ENCODE results near the gene SMARCC2. TPM values are rescaled to one million over a fixed set of nuclear protein-coding genes. Genes with fewer than 3 reads are reported as not detected.

SMARCC2 gene
- total and polyA plus RNA-seq, 9 of the 15 experiments (the other 6 are each of a cell fraction or from before 2014, with no cell fraction given), result 11.9 to 86.0 (median 36.6) TPM

DNA sequence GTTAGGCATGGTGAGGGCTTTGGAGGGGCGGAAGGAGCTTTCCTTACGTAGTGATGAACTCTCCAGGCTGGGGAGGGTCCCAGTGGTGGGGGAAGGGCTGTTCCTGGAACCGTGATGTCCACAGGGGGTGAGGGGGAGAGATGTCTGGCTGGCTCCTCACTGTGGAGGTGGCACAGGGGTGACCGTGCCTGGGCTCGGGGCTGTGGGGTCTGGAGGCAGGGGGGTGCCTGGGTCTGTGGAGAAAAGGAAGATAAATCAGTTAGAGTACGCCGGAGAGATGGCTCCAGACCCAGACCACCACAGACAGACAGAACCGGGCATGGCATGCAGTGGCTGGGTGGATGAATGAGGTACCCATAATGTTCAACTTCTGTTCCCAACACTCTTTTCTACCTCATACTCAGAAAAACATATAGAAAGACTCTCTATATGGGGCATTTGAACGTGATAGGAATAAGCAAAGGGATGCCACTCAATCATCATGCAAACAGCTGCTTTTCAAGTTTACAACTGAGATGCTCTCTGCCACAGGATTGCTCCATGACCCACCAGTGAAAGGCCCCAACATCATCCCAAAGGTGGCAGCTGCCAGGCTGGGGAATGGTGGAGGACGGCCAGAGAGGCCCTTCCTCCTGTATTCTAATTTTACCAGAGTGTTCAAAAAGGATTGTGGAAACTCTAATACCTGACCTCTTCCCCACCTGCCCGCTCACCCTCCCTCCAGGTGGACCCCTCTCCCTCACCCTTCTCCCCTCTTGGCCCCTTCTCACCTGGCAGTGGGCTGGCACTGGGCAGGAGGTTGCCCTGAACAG is 25.5 kb downstream of the SMARCC2 start (continued):
- TF ChIP-seq POLR2G (IDR thresholded peaks at IDR 0.05; ENCODE audit: low read depth, low read length), result 0 out of 2 replicates have a peak, but pooled peaks have one; percentile 22
- TF ChIP-seq SP1 (CRISPR knock-in tag; IDR thresholded peaks at IDR 0.05), result peak; percentile 32
- TF ChIP-seq ELF4 (CRISPR knock-in tag; IDR thresholded peaks at IDR 0.05), result 0 out of 2 replicates have a peak, but pooled peaks have one; percentile 5
- no peak for TF ChIP-seq SRSF1 (IDR thresholded peaks at IDR 0.05; ENCODE audit: low read depth, low read length)
- TF ChIP-seq, protein P1, sequence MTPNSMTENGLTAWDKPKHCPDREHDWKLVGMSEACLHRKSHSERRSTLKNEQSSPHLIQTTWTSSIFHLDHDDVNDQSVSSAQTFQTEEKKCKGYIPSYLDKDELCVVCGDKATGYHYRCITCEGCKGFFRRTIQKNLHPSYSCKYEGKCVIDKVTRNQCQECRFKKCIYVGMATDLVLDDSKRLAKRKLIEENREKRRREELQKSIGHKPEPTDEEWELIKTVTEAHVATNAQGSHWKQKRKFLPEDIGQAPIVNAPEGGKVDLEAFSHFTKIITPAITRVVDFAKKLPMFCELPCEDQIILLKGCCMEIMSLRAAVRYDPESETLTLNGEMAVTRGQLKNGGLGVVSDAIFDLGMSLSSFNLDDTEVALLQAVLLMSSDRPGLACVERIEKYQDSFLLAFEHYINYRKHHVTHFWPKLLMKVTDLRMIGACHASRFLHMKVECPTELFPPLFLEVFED (CRISPR knock-in tag; conservative IDR thresholded peaks at IDR 0.05), result peak; percentile 90
- 0 out of 2 replicates have a peak, but pooled peaks have one; percentile 50 for TF ChIP-seq POLR2AphosphoS5 (IDR thresholded peaks at IDR 0.05; ENCODE audit: control insufficient read depth, insufficient read depth, low read depth, low read length)

All from K562 (cell line).